Esophagus squamous epithelium (tissue), 5 donors: ENCODE results near the gene KLHL21. TPM values are rescaled to one million over a fixed set of nuclear protein-coding genes. Genes with fewer than 3 reads are reported as not detected.
A peak's percentile ranks its signal among the peaks of the same experiment; 100 is the strongest.

Source experiments
- DNase-seq: peaks from one replicate; lab custom pipeline; 2025; lab: John Stamatoyannopoulos, UW
- H3K27ac ChIP-seq, 4 donors: fragments of 200-600 bp; sonication (generic); one replicate each; pipeline ENCODE4 v1.5.1; 2016 to 2019; ENCODE audit warnings: mild to moderate bottlenecking in 1 of 4
- H3K27me3 ChIP-seq, 4 donors: fragments of 200-600 bp; sonication (generic); 1 replicate in 3 of 4; 2 replicates in 1 of 4; pipeline versions ENCODE4 v1.5.1 to v1.6.0; 2017 to 2021; ENCODE audit warnings: antibody characterized with exemption in 1 of 4
- H3K36me3 ChIP-seq, 3 donors: fragments of 200-600 bp; sonication (generic); one replicate each; pipeline ENCODE4 v1.5.1; 2016 to 2019
- H3K4me1 ChIP-seq, 3 donors: fragments of 200-600 bp; sonication (generic); one replicate each; pipeline ENCODE4 v1.5.1; 2017 to 2019
- H3K4me3 ChIP-seq, 4 donors: fragments of 200-600 bp; sonication (generic); 1 replicate in 3 of 4; 2 replicates in 1 of 4; pipeline ENCODE4 v1.5.1; 2016 to 2019; ENCODE audit warnings: mild to moderate bottlenecking in 2 of 4, moderate library complexity in 1 of 4
- H3K9me3 ChIP-seq, 3 donors: fragments of 200-600 bp; sonication (generic); one replicate each; pipeline ENCODE4 v1.5.1; 2016 to 2019
- CTCF ChIP-seq, 6 experiments: fragments of 450-650 bp in 4 of 6; fragments of 200-600 bp in 2 of 6; sonication (generic) in 2 of 6; IDR thresholded peaks; one replicate each; pipeline ENCODE4 v1.5.1; 2016 to 2019; ENCODE audit warnings: antibody characterized with exemption in 6 of 6, mild to moderate bottlenecking in 4 of 6, moderate library complexity in 4 of 6
- POLR2A ChIP-seq, 4 donors: fragments of 450-650 bp; IDR thresholded peaks; one replicate each; pipeline ENCODE4 v1.6.1; 2017; ENCODE audit warnings: antibody characterized with exemption in 4 of 4, mild to moderate bottlenecking in 4 of 4, moderate library complexity in 3 of 4
- WGBS, 2 donors: methylation state at CpG; one replicate each; pipeline ENCODE4 v1.1.5; 2018; 5-methylcytosine and 5-hydroxymethylcytosine counted together
- intact Hi-C: fragments of 100-400 bp; cut with DNase I; formaldehyde crosslinking; loops from one replicate; pipeline ENCODE4 v1.15.0; 2022
- total RNA-seq, 4 donors: library from RNA; depleted of rRNA; stranded (reverse); fragments of >200 nt; gene quantifications; one replicate each; pipeline ENCODE4 v1.1.0, GENCODE V29; 2016
- donor health status: DM: yes; HTN: yes; CAD: no.

KLHL21 gene
- total RNA-seq, 4 donors from 2014 or later, result 45.9 to 68.1 (median 55.1) TPM

- intact Hi-C loops, result loop anchor here (10.0 kb wide), 1 partner anchor 73 kb away; the partner anchor contains the start of genes NOL9 and TAS1R1
- Histone ChIP-seq H3K27ac (no peak overlapping the region), H3K9me3 (no peaks in the 10 kb centered on the region), H3K4me3 (no peak overlapping the region), H3K36me3 (peaks cover 10 to 76% (median 15%) of the 10 kb centered on the region in 3 donors), H3K27me3 (no peaks in the 10 kb centered on the region), H3K4me1 (peaks cover 11 to 36% (median 13%) of the 10 kb centered on the region in 3 donors)
- TF ChIP-seq CTCF (IDR thresholded peaks at IDR 0.05) (no peak), POLR2A (IDR thresholded peaks at IDR 0.05) (no peak)
- 89 to 92% methylated on average over 15 to 19 of the region's 21 CpGs for WGBS, 2 donors
- DNase-seq, result no peak
Measured at GRCh38 chr1:6627841-6628545, 25.3 kb upstream of the KLHL21 start.

GRCh38 chr1:6627031-6627430 is 24.4 kb upstream of the KLHL21 start:
- no peak overlapping the region for H3K4me3 ChIP-seq
- intact Hi-C loops, result loop anchor here (10.0 kb wide), 1 partner anchor 72 kb away; the partner anchor contains the start of genes NOL9 and TAS1R1
- no peak for DNase-seq
- no peak overlapping the region for H3K27ac ChIP-seq
- no peaks in the 10 kb centered on the region for H3K27me3 ChIP-seq
- 91 to 95% methylated on average over 5 to 9 of the region's 9 CpGs for WGBS, 2 donors
- peaks cover 10 to 76% (median 16%) of the 10 kb centered on the region in 3 donors for H3K36me3 ChIP-seq
- no peak for TF ChIP-seq CTCF (IDR thresholded peaks at IDR 0.05)
- TF ChIP-seq POLR2A (IDR thresholded peaks at IDR 0.05), result no peak
- no peaks in the 10 kb centered on the region for H3K9me3 ChIP-seq
- H3K4me1 ChIP-seq, result peaks cover 11 to 36% (median 13%) of the 10 kb centered on the region in 3 donors

GRCh38 chr1:6625584-6626149 is 23.0 kb upstream of the KLHL21 start:
- intact Hi-C loops, result loop anchor here (10.0 kb wide), 1 partner anchor 71 kb away; the partner anchor contains the start of genes NOL9 and TAS1R1
- TF ChIP-seq CTCF (IDR thresholded peaks at IDR 0.05) (no peak), POLR2A (IDR thresholded peaks at IDR 0.05) (no peak)
- peak overlapping the region; percentile 85 to 95 (median 91) for H3K27ac ChIP-seq
- no peaks in the 10 kb centered on the region for H3K9me3 ChIP-seq
- H3K27me3 ChIP-seq, result no peaks in the 10 kb centered on the region
- H3K4me3 ChIP-seq, result peak overlapping the region; percentile 66 to 95 (median 74)
- WGBS, 2 donors, result 0 to 2% methylated on average over 18 of the region's 32 CpGs
- no peak for DNase-seq
- peaks cover 10 to 76% (median 23%) of the 10 kb centered on the region in 3 donors for H3K36me3 ChIP-seq
- peaks cover 11 to 36% (median 13%) of the 10 kb centered on the region in 3 donors for H3K4me1 ChIP-seq

GRCh38 chr1:6624710-6625583 is 22.3 kb upstream of the KLHL21 start, which contains the start of gene THAP3:
TSS of gene THAP3 (plus strand) at chr1:6624868. CDS start at chr1:6625219, 351 bp downstream.
- intact Hi-C loops, result loop anchor here (10.0 kb wide), 1 partner anchor 70 kb away; the partner anchor contains the start of genes NOL9 and TAS1R1
- no peaks in the 10 kb centered on the region for H3K9me3 ChIP-seq
- no peak for TF ChIP-seq CTCF (IDR thresholded peaks at IDR 0.05)
- peak in 1 of 4 donors; percentile 40 for TF ChIP-seq POLR2A (IDR thresholded peaks at IDR 0.05)
- H3K27ac ChIP-seq, result peak within 1 kb of the TSS; percentile 85 to 95 (median 91)
- peak; percentile 47 for DNase-seq
- H3K4me1 ChIP-seq, result peaks cover 11 to 36% (median 13%) of the 10 kb centered on the region in 3 donors
- H3K4me3 ChIP-seq, result peak within 1 kb of the TSS; percentile 66 to 95 (median 74)
- peaks cover 7 to 76% (median 26%) of the 10 kb centered on the region in 3 donors for H3K36me3 ChIP-seq
- H3K27me3 ChIP-seq, result no peaks in the 10 kb centered on the region
- WGBS, 2 donors, result 0 to 5% methylated on average over 1 to 19 of the region's 73 CpGs
